Effector CD8-positive, alpha-beta T cell (primary cell): Measurements from ENCODE around the gene TXN2.
"Not testable (repeated sequence)": the region's sequence is repeated elsewhere in the genome, so short reads cannot be mapped to it uniquely, and the experiment has no call there.

Source experiments
- DNase-seq: peaks from one replicate; lab custom pipeline; 2025; lab: John Stamatoyannopoulos, UW

The TXN2 gene

GRCh38 chr22:36455571-36456463, 25.6 kb downstream of the TXN2 start:
- DNase-seq: no peak

GRCh38 chr22:36454916-36455570, 26.4 kb downstream of the TXN2 start:
- peak; percentile 88 for DNase-seq

GRCh38 chr22:36453855-36454378, 27.5 kb downstream of the TXN2 start:
- DNase-seq: no peak

GRCh38 chr22:36452978-36453607, 28.3 kb downstream of the TXN2 start:
- DNase-seq: not testable (repeated sequence)

GRCh38 chr22:36452250-36452977, 29.0 kb downstream of the TXN2 start:
- no peak for DNase-seq

- not testable (repeated sequence) for DNase-seq
Measured at GRCh38 chr22:36450923-36451322, 30.5 kb downstream of the TXN2 start.

GRCh38 chr22:36449596-36450175, 31.8 kb downstream of the TXN2 start:
- DNase-seq: no peak

- no peak for DNase-seq
Measured at GRCh38 chr22:36447632-36448031, 33.8 kb downstream of the TXN2 start.

GRCh38 chr22:36445158-36445668, 36.2 kb downstream of the TXN2 start:
- DNase-seq: no peak

GRCh38 chr22:36443198-36443770, 38.2 kb downstream of the TXN2 start:
- DNase-seq: no peak

- DNase-seq: no peak
Measured at GRCh38 chr22:36442506-36443197, 38.8 kb downstream of the TXN2 start.

- no peak for DNase-seq
Measured at GRCh38 chr22:36440429-36441002, 40.9 kb downstream of the TXN2 start.

GRCh38 chr22:36439481-36440271, 41.8 kb downstream of the TXN2 start:
- DNase-seq: no peak

- peak; percentile 66 for DNase-seq
Measured at GRCh38 chr22:36435516-36436415, 45.7 kb downstream of the TXN2 start.

GRCh38 chr22:36433318-36434231, 47.9 kb downstream of the TXN2 start:
- no peak for DNase-seq

GRCh38 chr22:36432592-36433317, 48.7 kb downstream of the TXN2 start:
- no peak for DNase-seq
